Measurements from ENCODE around the gene KIF11. TPM values are rescaled to one million over a fixed set of nuclear protein-coding genes. Genes with fewer than 3 reads are reported as not detected.
A peak's percentile ranks its signal among the peaks of the same experiment; 100 is the strongest.
"Not testable (repeated sequence)": the region's sequence is repeated elsewhere in the genome, so short reads cannot be mapped to it uniquely, and the experiment has no call there.

Gene KIF11
- total and polyA plus RNA-seq, 4 experiments from 2014 or later = 0.87 to 2.1 (median 1.5) TPM

GRCh38 chr10:92641492-92641891 is 48.6 kb downstream of the KIF11 start:
- Mint-ChIP-seq H3K4me3 (no peak overlapping the region), H3K4me1 (peaks cover 0 to 6% (median 2%) of the 10 kb centered on the region in 4 donors), H3K36me3 (no peaks in the 10 kb centered on the region), H3K9me3 (no peaks in the 10 kb centered on the region), H3K27me3 (no peaks in the 10 kb centered on the region), H3K27ac (no peak overlapping the region)
- intact Hi-C loops (cut with micrococcal nuclease) = no loop called here
- no peak for DNase-seq
- H3K4me1 ChIP-seq (ENCODE audit: insufficient read depth, low read length) = no peaks in the 10 kb centered on the region
- no peaks in the 10 kb centered on the region for H3K36me3 ChIP-seq (ENCODE audit: insufficient read depth, low read length)
- no peak overlapping the region for H3K27ac ChIP-seq (ENCODE audit: low read depth, low read length)
- H3K9me3 ChIP-seq (ENCODE audit: control insufficient read depth in 1 of 2, low read length in 2 of 2) = no peaks in the 10 kb centered on the region
- ChIA-PET POLR2A (ENCODE audit: partially characterized antibody) (no interaction called here), CTCF (ENCODE audit: partially characterized antibody) (no interaction called here)
- H3K27me3 ChIP-seq (ENCODE audit: insufficient read depth, low read length) = no peaks in the 10 kb centered on the region
- no peak overlapping the region for H3K4me3 ChIP-seq (ENCODE audit: low read length in 2 of 2)

GRCh38 chr10:92644921-92645320 is 52.0 kb downstream of the KIF11 start:
- Mint-ChIP-seq H3K4me3 (no peak overlapping the region), H3K36me3 (no peaks in the 10 kb centered on the region), H3K9me3 (no peaks in the 10 kb centered on the region), H3K27me3 (no peaks in the 10 kb centered on the region), H3K27ac (no peak overlapping the region), H3K4me1 (peaks cover 0 to 6% (median 2%) of the 10 kb centered on the region in 4 donors)
- Histone ChIP-seq H3K9me3 (ENCODE audit: control insufficient read depth in 1 of 2, low read length in 2 of 2) (no peaks in the 10 kb centered on the region), H3K27me3 (ENCODE audit: insufficient read depth, low read length) (no peaks in the 10 kb centered on the region), H3K36me3 (ENCODE audit: insufficient read depth, low read length) (no peaks in the 10 kb centered on the region), H3K4me1 (ENCODE audit: insufficient read depth, low read length) (no peaks in the 10 kb centered on the region), H3K27ac (ENCODE audit: low read depth, low read length) (no peak overlapping the region), H3K4me3 (ENCODE audit: low read length in 2 of 2) (no peak overlapping the region)
- intact Hi-C loops (cut with micrococcal nuclease) = loop anchor here (1.0 kb wide), 1 partner anchor 128 kb away; no protein-coding TSS in a partner anchor
- ChIA-PET CTCF (ENCODE audit: partially characterized antibody) (interaction anchor here (0.7 to 2.3 kb wide), 3 partner anchors 46 to 128 kb away, joined by 3 to 7 read pairs (median 3); no protein-coding TSS in a partner anchor), POLR2A (ENCODE audit: partially characterized antibody) (no interaction called here)
- no peak for DNase-seq

DNA sequence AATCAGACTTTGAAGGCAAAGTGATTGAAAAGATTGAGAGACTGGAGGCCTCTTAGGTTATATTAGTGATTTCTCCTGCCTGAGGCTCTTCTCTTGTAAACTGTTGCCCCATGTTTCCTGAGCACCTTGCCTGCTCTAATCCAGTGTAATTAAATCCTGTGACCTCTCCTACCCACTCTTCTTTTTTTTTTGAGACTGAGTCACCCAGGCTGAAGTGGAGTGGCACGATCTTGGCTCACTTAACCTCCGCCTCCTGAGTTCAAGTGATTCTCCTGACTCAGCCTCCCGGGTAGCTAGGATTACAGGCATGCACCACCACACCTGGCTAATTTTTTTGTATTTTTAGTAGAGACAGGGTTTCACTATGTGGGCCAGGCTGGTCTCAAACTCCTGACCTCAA is 57.9 kb downstream of the KIF11 start:
- H3K36me3 Mint-ChIP-seq; H3K4me3 ChIP-seq (ENCODE audit: low read length in 2 of 2); intact Hi-C loops (cut with micrococcal nuclease); H3K27ac Mint-ChIP-seq; H3K9me3 Mint-ChIP-seq; H3K4me1 Mint-ChIP-seq; H3K36me3 ChIP-seq (ENCODE audit: insufficient read depth, low read length); DNase-seq; H3K27me3 ChIP-seq (ENCODE audit: insufficient read depth, low read length); H3K9me3 ChIP-seq (ENCODE audit: control insufficient read depth in 1 of 2, low read length in 2 of 2); POLR2A ChIA-PET (ENCODE audit: partially characterized antibody); H3K4me1 ChIP-seq (ENCODE audit: insufficient read depth, low read length); H3K27me3 Mint-ChIP-seq; H3K4me3 Mint-ChIP-seq; H3K27ac ChIP-seq (ENCODE audit: low read depth, low read length): not testable (repeated sequence)
- CTCF ChIA-PET (ENCODE audit: partially characterized antibody) = interaction anchor here (1.0 kb wide), 1 partner anchor 53 kb away, joined by 3 read pairs; no protein-coding TSS in a partner anchor

- H3K27ac Mint-ChIP-seq = peak overlapping the region in 1 of 7 donors; percentile 7
- H3K36me3 Mint-ChIP-seq = no peaks in the 10 kb centered on the region
- no peak overlapping the region for H3K27ac ChIP-seq (ENCODE audit: low read depth, low read length)
- H3K27me3 Mint-ChIP-seq = no peaks in the 10 kb centered on the region
- H3K4me1 Mint-ChIP-seq = no peaks in the 10 kb centered on the region
- intact Hi-C loops (cut with micrococcal nuclease) = no loop called here
- H3K27me3 ChIP-seq (ENCODE audit: insufficient read depth, low read length) = no peaks in the 10 kb centered on the region
- H3K36me3 ChIP-seq (ENCODE audit: insufficient read depth, low read length) = no peaks in the 10 kb centered on the region
- POLR2A ChIA-PET (ENCODE audit: partially characterized antibody) = interaction anchor here (0.8 kb wide), 1 partner anchor 64 kb away, joined by 3 read pairs; no protein-coding TSS in a partner anchor
- no peak for DNase-seq
- H3K4me1 ChIP-seq (ENCODE audit: insufficient read depth, low read length) = no peaks in the 10 kb centered on the region
- H3K9me3 ChIP-seq (ENCODE audit: control insufficient read depth in 1 of 2, low read length in 2 of 2) = no peaks in the 10 kb centered on the region
- CTCF ChIA-PET (ENCODE audit: partially characterized antibody) = no interaction called here
- H3K4me3 ChIP-seq (ENCODE audit: low read length in 2 of 2) = no peak overlapping the region
- no peak overlapping the region for H3K4me3 Mint-ChIP-seq
- H3K9me3 Mint-ChIP-seq = peaks cover 0 to 7% (median 0%) of the 10 kb centered on the region in 8 donors
Measured at GRCh38 chr10:92655426-92655825, 62.5 kb downstream of the KIF11 start.

DNA sequence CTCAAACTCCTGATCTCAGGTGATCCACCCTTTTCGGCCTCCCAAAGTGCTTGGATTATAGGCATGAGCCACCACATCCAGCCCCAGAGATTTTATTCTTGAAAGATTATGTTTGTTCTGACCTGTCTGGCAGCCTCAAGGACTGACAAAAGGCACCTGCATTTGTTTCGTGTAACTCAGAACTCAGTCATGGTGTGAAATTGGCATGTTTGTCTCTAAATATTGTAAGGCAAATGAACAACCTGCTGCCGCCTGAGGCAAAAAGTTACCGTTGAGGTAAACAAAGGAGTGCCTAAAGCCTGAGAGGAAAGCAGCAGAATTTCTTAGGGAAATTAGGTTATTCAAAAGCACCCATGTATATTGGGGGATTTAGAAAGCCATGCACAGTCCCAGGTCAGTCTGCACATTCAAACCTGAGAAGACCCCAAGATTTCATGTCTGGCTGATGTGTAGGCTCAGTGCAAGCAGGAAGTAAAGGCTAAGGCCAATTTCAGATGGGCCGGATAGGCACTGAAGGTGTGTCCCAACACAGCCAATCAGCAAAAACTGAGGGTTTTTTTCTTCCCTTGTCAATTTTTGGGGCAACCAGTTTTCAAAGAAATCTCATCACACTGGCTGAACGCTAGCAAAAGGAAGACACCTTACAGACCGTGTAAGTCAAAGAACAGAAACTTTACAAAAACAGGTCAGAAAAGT is 63.5 kb downstream of the KIF11 start:
- ChIA-PET POLR2A (ENCODE audit: partially characterized antibody) (interaction anchor here (0.8 kb wide), 1 partner anchor 65 kb away, joined by 3 read pairs; no protein-coding TSS in a partner anchor), CTCF (ENCODE audit: partially characterized antibody) (no interaction called here)
- Histone ChIP-seq H3K27ac (ENCODE audit: low read depth, low read length) (no peak overlapping the region), H3K36me3 (ENCODE audit: insufficient read depth, low read length) (no peaks in the 10 kb centered on the region), H3K4me3 (ENCODE audit: low read length in 2 of 2) (no peak overlapping the region), H3K27me3 (ENCODE audit: insufficient read depth, low read length) (no peaks in the 10 kb centered on the region), H3K4me1 (ENCODE audit: insufficient read depth, low read length) (no peaks in the 10 kb centered on the region), H3K9me3 (ENCODE audit: control insufficient read depth in 1 of 2, low read length in 2 of 2) (no peaks in the 10 kb centered on the region)
- Mint-ChIP-seq H3K27me3 (no peaks in the 10 kb centered on the region), H3K9me3 (peaks cover 0 to 12% (median 0%) of the 10 kb centered on the region in 8 donors), H3K4me1 (no peaks in the 10 kb centered on the region), H3K36me3 (no peaks in the 10 kb centered on the region), H3K27ac (no peak overlapping the region), H3K4me3 (no peak overlapping the region)
- intact Hi-C loops (cut with micrococcal nuclease) = no loop called here
- DNase-seq = no peak

GRCh38 chr10:92657024-92657423 is 64.1 kb downstream of the KIF11 start:
- no peak for DNase-seq
- Histone ChIP-seq H3K27ac (ENCODE audit: low read depth, low read length) (no peak overlapping the region), H3K4me1 (ENCODE audit: insufficient read depth, low read length) (no peaks in the 10 kb centered on the region), H3K36me3 (ENCODE audit: insufficient read depth, low read length) (no peaks in the 10 kb centered on the region), H3K27me3 (ENCODE audit: insufficient read depth, low read length) (no peaks in the 10 kb centered on the region), H3K4me3 (ENCODE audit: low read length in 2 of 2) (no peak overlapping the region), H3K9me3 (ENCODE audit: control insufficient read depth in 1 of 2, low read length in 2 of 2) (no peaks in the 10 kb centered on the region)
- Mint-ChIP-seq H3K27me3 (no peaks in the 10 kb centered on the region), H3K9me3 (peaks cover 0 to 14% (median 1%) of the 10 kb centered on the region in 8 donors), H3K27ac (no peak overlapping the region), H3K4me3 (no peak overlapping the region), H3K4me1 (no peaks in the 10 kb centered on the region), H3K36me3 (no peaks in the 10 kb centered on the region)
- ChIA-PET POLR2A (ENCODE audit: partially characterized antibody) (no interaction called here), CTCF (ENCODE audit: partially characterized antibody) (no interaction called here)
- intact Hi-C loops (cut with micrococcal nuclease) = no loop called here

- CTCF ChIA-PET (ENCODE audit: partially characterized antibody) = no interaction called here
- Mint-ChIP-seq H3K27me3 (no peaks in the 10 kb centered on the region), H3K4me3 (no peak overlapping the region), H3K36me3 (peaks cover 3 to 7% of the 10 kb centered on the region in 2 donors), H3K4me1 (no peaks in the 10 kb centered on the region), H3K27ac (no peak overlapping the region), H3K9me3 (peaks cover 5 to 41% (median 25%) of the 10 kb centered on the region in 8 donors)
- POLR2A ChIA-PET (ENCODE audit: partially characterized antibody) = no interaction called here
- DNase-seq = no peak
- no peaks in the 10 kb centered on the region for H3K27me3 ChIP-seq (ENCODE audit: insufficient read depth, low read length)
- intact Hi-C loops (cut with micrococcal nuclease) = no loop called here
- no peaks in the 10 kb centered on the region for H3K4me1 ChIP-seq (ENCODE audit: insufficient read depth, low read length)
- H3K27ac ChIP-seq (ENCODE audit: low read depth, low read length) = no peak overlapping the region
- peaks cover 0 to 10% of the 10 kb centered on the region in 2 donors for H3K9me3 ChIP-seq (ENCODE audit: control insufficient read depth in 1 of 2, low read length in 2 of 2)
- no peak overlapping the region for H3K4me3 ChIP-seq (ENCODE audit: low read length in 2 of 2)
- no peaks in the 10 kb centered on the region for H3K36me3 ChIP-seq (ENCODE audit: insufficient read depth, low read length)
Measured at GRCh38 chr10:92662848-92663247, 69.9 kb downstream of the KIF11 start.

All from CD4-positive, alpha-beta memory T cell (primary cell).